ENCODE measurements around the gene MYCL.
"Not testable (repeated sequence)": the region's sequence is repeated elsewhere in the genome, so short reads cannot be mapped to it uniquely, and the experiment has no call there.

Gene MYCL

DNA sequence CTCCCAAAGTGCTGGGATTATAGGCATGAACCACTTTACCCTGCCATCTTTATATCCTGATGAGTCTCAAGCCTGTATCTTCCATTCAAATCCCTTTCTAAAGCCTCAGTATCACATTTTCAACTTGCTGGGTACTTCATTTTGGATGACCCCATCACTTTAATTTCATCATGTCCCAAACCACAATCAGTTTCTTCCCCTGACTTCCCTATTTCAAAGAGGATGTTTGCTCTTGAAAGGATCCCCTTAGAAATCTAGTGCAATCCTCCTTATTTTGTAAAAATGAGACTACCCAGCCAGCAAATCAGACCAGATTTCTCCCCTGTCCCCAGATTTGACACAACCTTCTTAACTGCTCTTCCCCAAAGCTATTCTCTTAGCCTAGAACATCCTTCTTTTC is 11.4 kb downstream of the MYCL start:
- no peak for DNase-seq

DNA sequence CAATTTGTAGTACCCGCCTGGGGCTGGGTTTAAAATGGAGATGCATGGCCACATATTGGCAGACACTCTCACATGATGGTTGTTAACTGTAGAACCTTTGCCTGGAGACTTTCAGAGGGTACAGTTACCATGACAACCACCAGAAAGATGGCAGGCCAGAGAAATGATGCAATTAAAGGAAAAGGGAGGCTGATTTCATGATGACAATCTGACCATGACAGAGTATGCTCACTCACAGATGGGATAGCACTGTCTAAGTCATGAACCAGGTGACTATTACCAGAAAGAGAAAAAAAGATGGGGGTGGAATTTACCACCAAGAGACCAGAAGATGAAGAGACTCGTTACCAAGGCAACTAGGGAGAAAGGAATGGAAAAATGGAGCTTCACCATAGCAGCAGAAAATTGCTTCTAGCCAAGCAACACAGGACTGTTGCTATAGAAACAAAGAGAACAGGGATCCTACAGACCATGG is 14.9 kb downstream of the MYCL start:
- peak in 1 of 14 donors; percentile 80 for DNase-seq

DNA sequence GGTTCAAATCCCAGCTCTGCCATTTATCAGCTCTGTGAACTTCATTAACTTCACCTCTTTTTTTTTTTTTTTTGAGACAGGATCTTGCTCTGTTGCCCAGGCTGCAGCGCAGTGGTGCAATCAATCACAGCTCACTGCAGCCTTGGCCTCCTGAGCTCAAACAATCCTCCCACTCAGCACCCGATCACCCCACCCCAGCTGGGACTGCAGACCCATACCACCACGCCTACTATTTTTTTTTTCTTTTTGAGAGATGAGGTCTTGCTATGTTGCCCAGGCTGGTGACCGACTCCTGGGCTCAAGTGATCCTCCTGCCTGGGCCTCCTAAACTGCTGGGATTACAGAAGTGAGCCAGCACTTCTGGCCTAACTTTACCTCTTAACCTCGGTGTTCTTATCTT is 16.2 kb downstream of the MYCL start:
- DNase-seq = no peak

DNA sequence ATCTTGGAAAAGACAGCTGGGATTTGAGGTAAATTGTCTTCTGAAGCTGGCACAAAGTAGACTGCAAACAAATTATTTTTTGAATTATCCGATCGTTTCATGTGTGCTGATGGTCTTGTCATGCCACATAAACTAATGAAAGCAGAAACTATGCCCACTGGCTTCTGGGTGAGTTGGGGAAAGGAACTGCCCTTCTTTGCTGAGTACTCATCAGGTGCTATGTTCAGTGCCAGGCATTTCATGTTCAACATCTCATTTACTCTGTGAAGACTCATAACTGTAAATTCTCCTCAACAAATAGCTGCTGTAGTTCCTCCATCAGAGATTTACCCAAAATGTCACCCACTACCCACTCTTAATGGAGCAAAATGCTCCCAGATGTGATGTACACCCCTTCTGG is 19.6 kb downstream of the MYCL start:
- DNase-seq = no peak

DNA sequence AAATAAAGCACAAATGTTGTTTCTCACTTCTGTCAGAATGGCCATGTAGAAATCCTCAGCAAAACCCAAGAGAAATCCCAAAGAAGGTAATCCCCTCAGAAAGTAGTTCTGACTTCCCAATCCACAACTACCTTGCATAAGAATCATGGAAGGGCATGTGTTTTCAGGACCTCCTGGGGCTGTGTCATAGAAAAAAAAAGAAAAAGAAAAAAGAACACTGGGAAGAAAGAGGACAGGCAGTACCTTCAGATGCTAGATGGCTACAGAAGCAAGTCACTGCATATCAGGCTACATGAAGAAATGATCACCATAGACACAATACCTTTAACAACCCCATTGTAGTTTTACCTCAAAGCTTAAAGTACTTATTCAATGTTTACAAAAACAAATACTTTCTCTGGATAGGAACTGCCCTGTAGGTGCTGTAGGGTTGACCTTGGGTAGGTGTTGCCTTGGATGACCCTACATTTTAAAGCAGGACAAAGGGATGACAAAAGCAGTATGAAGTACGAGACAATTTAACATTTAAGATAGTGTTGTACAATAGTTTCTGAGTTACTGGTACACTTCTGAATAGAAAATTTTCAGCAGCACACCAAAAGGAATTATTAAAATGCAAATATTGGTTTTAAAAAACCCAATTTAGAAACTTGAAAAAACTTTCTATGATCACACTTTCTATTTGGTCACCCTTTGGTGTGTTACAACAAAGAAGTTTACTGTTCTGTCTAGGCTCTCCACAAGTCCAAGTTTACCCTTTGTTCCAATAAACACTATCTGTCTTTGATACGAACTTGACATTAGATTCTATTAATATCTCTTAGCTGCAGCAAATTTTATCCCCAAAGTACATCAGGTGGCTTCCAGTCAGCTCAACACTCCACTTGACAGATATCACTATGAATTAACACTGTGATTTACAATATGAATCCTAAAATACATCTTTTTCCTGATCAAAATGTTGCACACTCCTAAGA is 23.4 kb downstream of the MYCL start:
- no peak for DNase-seq

DNA sequence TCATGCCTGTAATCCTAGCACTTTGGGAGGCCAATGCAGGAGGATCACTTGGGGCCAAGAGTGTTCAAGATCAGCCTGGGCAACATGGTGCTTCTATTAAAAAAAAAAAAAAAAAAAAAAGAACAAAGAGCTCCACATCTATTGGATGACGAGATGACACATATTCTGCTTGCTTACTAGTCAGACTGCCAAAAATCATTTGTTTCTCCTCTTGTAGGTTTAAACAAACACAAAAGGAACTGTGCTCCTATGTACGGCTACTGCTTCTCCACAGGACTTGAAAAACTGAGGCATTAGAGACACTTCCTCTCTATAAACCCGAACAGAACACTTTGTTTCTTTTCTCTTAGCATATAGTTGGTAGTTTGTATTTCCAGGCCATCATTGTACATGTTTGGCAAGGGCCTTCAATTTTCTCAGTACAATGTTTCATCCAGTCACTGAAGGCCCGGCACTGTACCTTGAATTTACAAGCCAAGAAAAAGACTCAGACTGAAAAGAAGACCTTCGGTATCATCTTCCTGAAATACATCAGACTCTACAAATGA is 24.4 kb downstream of the MYCL start:
- DNase-seq = peak in 1 of 14 donors; percentile 24

DNA sequence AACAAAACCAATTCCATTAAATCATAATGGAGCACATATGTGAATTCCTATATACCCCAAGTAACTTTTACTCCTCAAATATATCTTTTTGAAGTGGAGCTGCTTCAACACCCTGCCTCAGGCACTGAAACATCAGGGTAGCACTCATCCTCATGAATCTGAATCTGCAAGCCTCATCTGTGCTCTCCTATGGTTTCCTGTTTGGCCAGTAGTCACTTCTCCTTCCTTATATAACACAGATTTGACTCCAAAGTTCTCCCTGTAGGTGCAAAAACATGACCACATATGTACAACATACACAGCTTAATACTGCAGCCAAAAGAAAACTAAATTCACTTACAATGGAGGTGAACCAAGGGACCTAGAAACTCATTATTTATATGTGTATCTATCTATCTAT is 25.6 kb downstream of the MYCL start:
- DNase-seq = peak in 1 of 14 donors; percentile 11

DNA sequence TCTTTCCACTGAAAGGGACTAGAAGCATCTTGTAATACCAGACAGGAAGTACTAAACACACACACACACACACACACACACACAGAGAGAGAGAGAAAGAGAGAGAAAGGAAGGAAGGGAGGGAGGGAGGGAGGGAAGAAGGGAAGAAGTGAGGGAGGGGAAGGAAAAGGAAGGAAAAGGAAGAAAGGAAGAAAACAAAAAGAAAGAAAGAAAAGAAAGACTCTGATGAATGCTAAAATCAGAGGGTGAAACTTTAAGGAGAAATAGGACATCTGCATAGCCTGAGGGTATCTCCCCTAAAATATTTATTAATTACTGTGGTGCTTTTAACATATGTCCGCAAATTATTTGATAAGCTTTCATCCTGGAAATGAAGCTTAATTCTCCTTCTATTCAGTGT is 29.0 kb downstream of the MYCL start:
- no peak for DNase-seq

DNA sequence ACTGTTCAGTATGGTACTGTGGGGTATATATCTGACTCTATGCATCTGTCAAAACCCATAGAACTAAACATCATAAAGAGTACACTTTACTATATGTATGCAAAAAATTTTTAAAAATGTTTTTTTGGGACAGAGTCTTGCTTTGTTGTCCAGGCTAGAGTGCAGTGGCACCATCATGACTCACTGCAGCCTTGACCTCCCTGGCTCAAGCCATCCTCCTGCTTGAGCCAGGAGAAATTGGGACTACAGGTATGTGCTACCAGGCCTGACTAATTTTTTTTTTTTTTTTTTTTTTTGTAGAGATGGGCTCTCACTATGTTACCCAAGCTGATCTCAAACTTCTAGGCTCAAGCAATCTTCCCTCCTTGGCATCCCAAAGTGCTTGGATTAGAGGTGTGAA is 29.9 kb downstream of the MYCL start:
- DNase-seq = no peak

DNA sequence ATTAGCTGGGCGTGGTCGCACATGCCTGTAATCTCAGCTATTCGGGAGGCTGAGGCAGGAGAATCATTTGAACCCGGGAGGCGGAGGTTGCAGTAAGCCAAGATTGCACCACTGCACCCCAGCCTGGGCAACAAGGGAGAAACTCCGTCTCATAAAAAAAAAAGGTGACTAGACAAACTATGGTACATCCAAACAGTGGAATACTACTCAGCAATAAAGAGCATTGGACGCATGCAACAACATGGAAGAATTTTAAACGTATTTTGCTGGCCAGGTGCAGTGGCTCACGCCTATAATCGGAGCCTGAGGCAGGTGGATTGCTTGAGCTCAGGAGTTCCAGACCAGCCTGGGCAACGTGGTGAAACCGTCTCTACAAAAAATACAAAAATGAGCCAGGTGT is 30.7 kb downstream of the MYCL start:
- DNase-seq = not testable (repeated sequence)

DNA sequence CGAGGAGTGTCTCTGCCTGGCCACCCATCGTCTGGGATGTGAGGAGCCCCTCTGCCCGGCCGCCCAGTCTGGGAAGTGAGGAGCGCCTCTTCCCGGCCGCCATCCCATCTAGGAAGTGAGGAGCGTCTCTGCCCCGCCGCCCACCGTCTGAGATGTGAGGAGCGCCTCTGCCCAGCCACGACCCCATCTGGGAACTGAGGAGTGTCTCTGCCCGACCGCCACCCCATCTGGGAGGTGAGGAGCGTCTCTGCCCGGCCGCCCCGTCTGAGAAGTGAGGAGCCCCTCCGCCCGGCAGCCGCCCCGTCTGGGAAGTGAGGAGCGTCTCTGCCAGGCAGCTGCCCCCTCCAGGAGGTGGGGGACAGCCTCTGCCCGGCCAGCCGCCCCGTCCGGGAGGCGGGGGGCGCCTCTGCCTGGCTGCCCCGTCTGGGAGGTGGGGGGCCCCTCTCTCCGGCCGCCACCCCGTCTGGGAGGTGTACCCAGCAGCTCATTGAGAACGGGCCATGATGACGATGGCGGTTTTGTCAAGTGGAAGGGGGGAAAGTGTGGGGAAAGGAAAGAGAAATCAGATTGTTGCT is 32.1 kb downstream of the MYCL start:
- not testable (repeated sequence) for DNase-seq

DNA sequence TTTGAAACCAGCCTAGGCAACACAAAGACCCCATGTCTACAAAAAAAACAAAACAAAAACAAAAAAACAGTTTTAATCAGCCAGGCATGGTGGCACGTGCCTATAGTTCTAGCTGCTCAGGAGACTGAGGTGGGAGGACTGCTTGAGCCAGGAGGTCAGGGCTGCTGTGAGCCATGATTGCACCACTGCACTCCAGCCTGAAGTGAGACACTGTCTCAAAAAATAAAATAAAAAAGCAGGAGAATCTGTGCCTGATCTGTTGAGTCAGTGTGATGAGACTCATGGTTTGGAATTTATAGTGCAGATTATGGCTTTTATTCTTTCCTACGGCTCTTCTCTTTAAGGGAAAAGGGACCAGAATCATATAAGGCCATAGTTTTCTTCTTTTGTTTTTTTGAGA is 35.0 kb downstream of the MYCL start:
- DNase-seq = no peak

DNA sequence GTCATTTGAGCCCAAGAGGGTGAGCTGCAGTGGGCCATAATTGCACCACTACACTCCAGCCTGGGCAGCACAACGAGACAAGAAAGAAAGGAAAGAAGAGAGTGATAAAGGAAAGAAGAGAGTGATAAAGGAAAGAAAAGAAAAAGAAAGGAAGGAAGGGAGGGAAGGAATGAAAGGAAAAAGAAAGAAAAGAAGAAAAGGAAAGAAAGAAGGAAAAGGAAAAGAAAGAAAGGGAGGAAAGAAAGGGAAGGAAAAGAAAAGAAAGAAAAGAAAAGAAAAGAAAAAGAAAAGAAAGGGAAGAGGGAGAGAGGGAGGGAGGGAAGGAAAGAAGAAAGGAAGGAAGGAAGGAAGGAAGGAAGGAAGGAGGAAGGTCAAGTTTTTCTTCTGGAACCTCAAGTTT is 36.0 kb downstream of the MYCL start:
- DNase-seq = no peak

DNA sequence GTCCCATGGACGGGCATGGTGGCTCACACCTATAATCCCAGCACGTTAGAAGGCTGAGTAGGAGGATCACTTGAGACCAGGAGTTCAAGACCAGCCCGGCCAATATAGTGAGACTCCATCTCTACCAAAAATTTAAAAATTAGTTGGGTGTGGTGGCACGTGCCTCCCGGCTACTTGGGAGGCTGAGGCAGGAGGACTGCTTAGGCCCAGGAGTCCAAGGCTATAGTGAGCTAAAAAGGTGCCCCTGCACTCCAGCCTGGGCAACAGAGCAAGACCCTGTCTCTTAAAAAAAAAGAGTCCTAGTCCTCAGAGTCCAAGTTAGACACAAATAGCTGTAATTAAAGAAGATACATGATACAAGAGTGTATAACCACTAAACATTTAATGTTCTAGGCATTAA is 38.5 kb downstream of the MYCL start:
- no peak for DNase-seq

DNA sequence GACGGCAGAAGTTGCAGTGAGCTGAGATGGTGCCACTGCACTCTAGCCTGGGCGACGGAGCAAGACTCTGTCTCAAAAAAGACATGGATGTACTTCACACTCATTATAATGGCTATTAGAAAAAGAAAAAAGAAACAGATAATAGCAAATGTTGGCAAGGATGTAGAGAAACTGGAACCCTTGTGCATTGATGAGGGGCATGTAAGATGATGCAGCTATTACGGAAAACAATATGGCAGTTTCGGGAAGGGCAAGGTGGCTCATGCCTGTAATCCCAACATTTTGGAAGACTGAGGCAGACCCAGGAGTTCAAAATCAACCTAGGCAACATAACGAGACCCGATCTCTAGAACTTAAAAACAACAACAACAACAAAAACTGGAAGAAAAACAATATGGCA is 40.7 kb downstream of the MYCL start:
- no peak for DNase-seq

DNA sequence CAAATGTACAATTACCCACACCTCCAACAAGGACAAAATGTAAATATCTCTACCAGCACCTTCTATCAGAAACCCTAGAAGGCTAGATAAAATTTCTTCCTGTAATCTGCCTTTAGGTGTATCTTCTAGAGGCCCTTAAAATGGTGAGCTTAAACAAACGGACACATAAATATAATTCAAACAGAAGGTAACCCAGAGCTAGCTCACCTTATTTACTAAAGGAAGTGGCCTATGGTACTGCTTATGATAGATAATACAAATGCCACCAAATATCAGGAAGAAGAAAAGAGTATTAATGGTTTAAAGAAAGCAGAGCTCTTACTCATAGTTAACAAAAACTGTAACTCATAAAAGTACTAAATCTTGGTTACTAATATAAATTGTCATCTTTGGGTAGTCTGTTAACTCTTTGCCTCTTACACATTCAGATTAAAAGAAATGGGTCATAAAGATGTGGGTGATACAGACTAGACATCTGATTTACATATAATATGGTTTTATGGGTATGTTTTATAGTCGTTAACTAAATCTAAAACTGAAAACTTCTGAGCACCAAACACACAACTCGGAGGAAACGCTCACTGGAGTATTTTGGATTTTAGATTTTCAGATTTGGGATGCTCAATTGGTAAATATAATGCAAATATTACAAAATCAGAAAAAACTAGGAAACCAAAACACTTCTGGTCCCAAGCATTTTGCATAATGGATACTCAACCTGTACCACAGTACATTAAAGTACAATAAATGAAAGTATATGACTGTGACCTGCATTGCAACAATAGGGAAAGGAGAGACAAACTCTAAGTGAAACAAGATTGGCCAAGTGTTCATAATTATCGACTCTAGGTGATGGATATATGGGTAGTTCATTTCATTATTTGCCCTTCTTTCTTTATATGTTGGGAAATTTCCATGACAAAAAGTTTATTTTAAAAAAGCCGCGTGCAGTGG is 41.6 kb downstream of the MYCL start:
- no peak for DNase-seq

DNA sequence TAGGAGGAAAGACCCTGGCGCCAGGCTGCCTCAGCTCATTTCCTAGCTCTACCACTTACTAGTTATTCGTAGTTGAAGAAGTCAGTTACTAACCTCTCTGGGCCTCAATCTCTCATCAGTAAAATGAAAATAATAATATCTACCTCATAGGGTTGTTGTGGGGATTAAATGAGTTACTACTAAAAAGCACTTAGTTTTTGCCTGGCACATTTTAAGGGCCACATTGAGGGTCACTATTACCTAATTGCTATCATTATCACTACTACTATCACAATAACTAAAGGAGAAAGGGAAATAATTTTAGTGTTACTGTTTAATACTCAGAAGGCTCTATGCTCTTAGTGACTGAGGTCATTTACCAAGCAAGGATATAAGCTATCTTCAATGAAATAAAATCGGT is 43.4 kb downstream of the MYCL start:
- no peak for DNase-seq

DNA sequence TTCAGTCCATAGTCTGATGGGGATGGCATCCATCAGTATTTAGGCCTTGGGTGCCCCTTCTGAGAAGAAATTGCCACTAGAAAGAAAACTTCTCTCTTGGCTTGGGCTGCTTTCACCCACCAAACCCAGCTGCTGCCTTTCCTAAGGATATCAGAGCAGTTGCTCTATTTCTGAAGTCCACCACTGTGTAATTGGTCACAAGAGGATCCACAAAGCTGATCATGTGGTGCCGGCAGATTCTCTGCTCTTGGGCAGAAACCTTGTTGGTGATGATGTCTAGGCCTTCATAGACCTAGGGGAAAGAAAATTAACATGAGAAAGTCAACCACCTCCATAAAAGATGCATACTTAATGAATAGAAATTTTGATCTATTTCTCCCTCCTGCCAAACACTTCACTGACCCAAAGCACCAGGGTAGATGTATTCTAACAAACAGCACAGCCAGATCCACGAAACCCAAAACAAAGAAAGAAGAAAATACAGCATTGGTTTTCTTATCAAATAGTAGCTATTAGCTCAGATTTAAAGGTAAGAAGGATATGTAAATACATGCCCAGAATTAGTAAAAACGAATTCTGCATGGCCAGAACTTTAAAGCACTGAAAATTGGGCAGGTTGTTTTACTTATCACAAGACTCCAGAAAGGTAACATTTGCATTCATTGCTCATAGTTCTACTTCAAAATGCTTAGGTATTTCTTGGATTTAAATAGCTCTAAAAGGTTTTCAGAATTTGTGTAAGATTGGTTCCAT is 44.4 kb downstream of the MYCL start:
- DNase-seq = no peak

DNA sequence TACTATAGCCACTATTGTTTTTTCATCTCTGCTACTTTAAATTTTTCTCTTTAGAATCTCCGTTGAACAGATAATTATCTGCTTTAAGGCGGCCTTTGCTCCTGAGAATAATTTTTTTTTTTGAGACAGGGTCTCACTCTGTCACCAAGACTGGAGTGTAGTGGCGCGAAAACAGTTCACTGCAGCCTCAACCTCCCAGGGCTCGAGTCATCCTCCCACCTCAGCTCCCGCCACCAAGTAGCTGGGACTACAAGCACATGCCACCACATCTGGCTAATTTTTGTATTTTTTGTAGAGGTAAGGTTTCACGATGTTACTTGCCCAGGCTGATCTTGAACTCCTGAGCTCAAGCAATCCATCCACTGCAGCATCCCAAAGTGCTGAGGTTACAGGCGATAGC is 47.0 kb downstream of the MYCL start:
- no peak for DNase-seq

DNA sequence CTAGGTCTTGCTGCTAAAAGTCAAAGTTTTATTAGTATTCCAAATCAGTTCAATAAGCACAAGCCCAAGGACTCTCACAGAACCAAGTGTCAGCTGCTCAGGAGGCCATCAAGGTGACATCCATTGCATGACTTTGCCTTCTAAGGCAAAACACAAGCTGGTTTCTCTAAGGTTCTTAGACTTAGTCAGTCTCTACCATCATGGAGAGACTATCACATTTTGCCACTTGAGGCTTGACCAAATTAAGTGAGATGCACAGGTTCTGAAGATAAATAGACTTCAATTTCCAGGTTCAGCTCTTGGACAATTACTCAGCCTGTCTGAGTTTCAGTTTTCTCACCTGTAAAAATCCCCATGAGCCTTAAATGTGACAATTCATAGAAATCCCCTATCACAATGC is 47.4 kb downstream of the MYCL start:
- no peak for DNase-seq

DNA sequence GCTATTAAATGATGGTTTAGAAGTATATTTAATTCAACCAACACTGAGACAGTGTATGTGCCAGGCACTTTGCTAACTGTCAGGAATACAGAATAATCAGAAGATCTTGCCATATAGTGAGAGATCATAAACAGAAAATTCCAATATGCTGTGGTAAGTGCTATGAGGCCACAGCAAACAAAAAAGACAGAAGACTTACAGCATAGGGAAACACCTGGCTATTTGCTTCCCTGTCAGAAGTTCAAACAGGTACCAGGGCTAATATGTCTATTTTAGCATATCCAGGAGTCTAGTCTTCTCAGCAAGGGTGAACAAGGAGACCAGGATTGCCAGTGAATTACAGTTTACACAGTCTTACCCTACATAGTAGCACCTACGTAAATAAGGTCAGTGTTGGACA is 48.8 kb downstream of the MYCL start:
- DNase-seq = peak in 1 of 14 donors; percentile 38

All from C1 segment of cervical spinal cord (tissue), 14 donors.